B cell (primary cell): Measurements from ENCODE around the gene AGPAT3. TPM values are rescaled to one million over a fixed set of nuclear protein-coding genes. Genes with fewer than 3 reads are reported as not detected.

Experiments
- ATAC-seq: fragments of 200-7000 bp; cut with Tn5 transposase; one replicate; pipeline ENCODE4 v1.10.0; 2021; ENCODE audit warnings: low read depth, mild to moderate bottlenecking, moderate number of reproducible peaks, moderate library complexity
- CTCF ChIA-PET: fragments of 350-600 bp; sonication (Branson Sonifier 250); formaldehyde crosslinking; loops from one replicate; lab custom pipeline; 2021; ENCODE audit warnings: antibody characterized with exemption, inconsistent platforms; lab: Charles Lee
- POLR2A ChIA-PET: fragments of 350-600 bp; sonication (Branson Sonifier 250); formaldehyde crosslinking; loops from one replicate; lab custom pipeline; 2021; ENCODE audit warnings: antibody characterized with exemption; lab: Charles Lee
- DNase-seq: peaks from one replicate; pipeline ENCODE4 v3.0.0; 2013
- H2AFZ ChIP-seq: 2 replicates; pipeline ENCODE4 v1.6.1; 2012; ENCODE audit warnings: mild to moderate bottlenecking, low read depth, low read length; ENCODE audit not compliant: insufficient read depth, poor library complexity, severe bottlenecking
- H3K27ac ChIP-seq, 2 donors: 1 replicate in 1 of 2; 2 replicates in 1 of 2; pipeline ENCODE4 v1.5.1; 2012 to 2013; ENCODE audit warnings: low read length in 2 of 2, mild to moderate bottlenecking in 2 of 2, moderate library complexity in 1 of 2
- H3K27me3 ChIP-seq, 4 experiments: fragments of 200-600 bp in 1 of 4; sonication (generic) in 1 of 4; replicated peaks in 1 of 4; 1 replicate in 2 of 4; 2 replicates in 2 of 4; pipeline versions ENCODE4 v1.6.1 to v1.7.0; 2013 to 2016; ENCODE audit warnings: low read length in 3 of 4, mild to moderate bottlenecking in 2 of 4, mixed read lengths in 1 of 4, moderate library complexity in 1 of 4; ENCODE audit not compliant: insufficient read depth in 4 of 4, control insufficient read depth in 3 of 4; ENCODE audit errors: control extremely low read depth in 1 of 4
- H3K36me3 ChIP-seq, 2 experiments: replicated peaks in 1 of 2; 1 replicate in 1 of 2; 2 replicates in 1 of 2; pipeline versions ENCODE4 v1.6.1 to v1.7.1; 2013; ENCODE audit warnings: low read length in 1 of 2; ENCODE audit not compliant: insufficient read depth in 2 of 2, control insufficient read depth in 1 of 2; ENCODE audit errors: control extremely low read depth in 1 of 2, extremely low read depth in 1 of 2
- H3K4me1 ChIP-seq, 2 donors: fragments of 200-600 bp in 1 of 2; sonication (generic) in 1 of 2; 1 replicate in 1 of 2; 2 replicates in 1 of 2; pipeline versions ENCODE4 v1.5.1 to v1.6.1; 2013 to 2017; ENCODE audit warnings: low read length in 2 of 2; ENCODE audit not compliant: control insufficient read depth in 2 of 2, insufficient read depth in 2 of 2
- H3K4me2 ChIP-seq: replicated peaks from 2 replicates; pipeline ENCODE3; 2012; ENCODE audit warnings: mild to moderate bottlenecking, low read depth, low read length; ENCODE audit not compliant: poor library complexity, severe bottlenecking
- H3K4me3 ChIP-seq, 5 experiments: fragments of 200-600 bp in 1 of 5; sonication (generic) in 1 of 5; 1 replicate in 3 of 5; 2 replicates in 2 of 5; pipeline versions ENCODE4 v1.5.1 to v1.7.0; 2011 to 2016; ENCODE audit warnings: low read length in 4 of 5, mild to moderate bottlenecking in 4 of 5, low read depth in 2 of 5, control low read depth in 1 of 5, moderate library complexity in 1 of 5; ENCODE audit not compliant: insufficient read depth in 1 of 5; ENCODE audit errors: control extremely low read depth in 1 of 5, extremely low read depth in 1 of 5
- H3K79me2 ChIP-seq: fragments of 200-600 bp; sonication (generic); one replicate; pipeline ENCODE4 v1.6.0; 2016; ENCODE audit warnings: low read length; ENCODE audit not compliant: control insufficient read depth, insufficient read depth
- H3K9ac ChIP-seq: fragments of 200-600 bp; sonication (generic); 2 replicates; pipeline ENCODE4 v1.6.1; 2017; ENCODE audit warnings: mild to moderate bottlenecking, low read length, moderate library complexity
- H3K9me3 ChIP-seq, 3 donors: one replicate each; pipeline versions ENCODE4 v1.6.1 to v1.7.1; 2013; ENCODE audit warnings: low read length in 2 of 3; ENCODE audit not compliant: control insufficient read depth in 2 of 3, insufficient read depth in 1 of 3; ENCODE audit errors: control extremely low read depth in 1 of 3
- H4K20me1 ChIP-seq: 2 replicates; pipeline ENCODE4 v1.6.0; 2012; ENCODE audit warnings: mild to moderate bottlenecking, low read length; ENCODE audit not compliant: insufficient read depth, control insufficient read depth, poor library complexity, severe bottlenecking
- H3K27ac Mint-ChIP-seq: one replicate; pipeline ENCODE4 v1.8.0; 2021; ENCODE audit warnings: mixed read lengths
- H3K27me3 Mint-ChIP-seq: one replicate; pipeline ENCODE4 v1.8.0; 2021; ENCODE audit warnings: mixed read lengths
- H3K4me1 Mint-ChIP-seq: one replicate; pipeline ENCODE4 v1.8.0; 2021; ENCODE audit warnings: mixed read lengths
- H3K4me3 Mint-ChIP-seq: one replicate; pipeline ENCODE4 v1.8.0; 2021; ENCODE audit warnings: mixed read lengths
- H3K9me3 Mint-ChIP-seq: one replicate; pipeline ENCODE4 v1.8.0; 2022; ENCODE audit warnings: mixed read lengths; ENCODE audit not compliant: insufficient read depth
- EZH2 ChIP-seq: IDR thresholded peaks from 2 replicates; pipeline ENCODE4 v1.6.1; 2012; ENCODE audit warnings: borderline replicate concordance, low read depth, mild to moderate bottlenecking, moderate library complexity, low read length; ENCODE audit not compliant: insufficient read depth, poor library complexity, severe bottlenecking
- WGBS: methylation state at CpG from one replicate; pipeline ENCODE4 v1.1.5; 2013; ENCODE audit warnings: missing lambda C conversion rate; ENCODE audit not compliant: insufficient coverage; 5-methylcytosine and 5-hydroxymethylcytosine counted together
- intact Hi-C: fragments of 100-400 bp; cut with micrococcal nuclease; formaldehyde crosslinking; loops from one replicate; pipeline ENCODE4 v1.10.0; 2022
- polyA plus RNA-seq: library from polyadenylated mRNA; depleted of rRNA; stranded (reverse); fragments of >200 nt; gene quantifications from 2 replicates; pipeline ENCODE4 v1.2.3, GENCODE V29; 2012
- total RNA-seq, 2 donors: library from RNA; stranded (reverse); fragments of 120-200 nt in 1 of 2; gene quantifications; 1 replicate in 1 of 2; 2 replicates in 1 of 2; pipeline versions ENCODE4 v1.2.3 to v1.2.4, GENCODE V29; 2013 to 2022
- TF ChIP-seq, protein P1 (sequence below): fragments of 200-600 bp; IDR thresholded peaks from one replicate; pipeline ENCODE4 v1.8.0; 2022; ENCODE audit warnings: antibody characterized with exemption, mild to moderate bottlenecking

The AGPAT3 gene
- total and polyA plus RNA-seq, 2 donors (not counting 1 experiment from before 2014, with no cell fraction given) = 14.3 to 49.3 TPM

DNA sequence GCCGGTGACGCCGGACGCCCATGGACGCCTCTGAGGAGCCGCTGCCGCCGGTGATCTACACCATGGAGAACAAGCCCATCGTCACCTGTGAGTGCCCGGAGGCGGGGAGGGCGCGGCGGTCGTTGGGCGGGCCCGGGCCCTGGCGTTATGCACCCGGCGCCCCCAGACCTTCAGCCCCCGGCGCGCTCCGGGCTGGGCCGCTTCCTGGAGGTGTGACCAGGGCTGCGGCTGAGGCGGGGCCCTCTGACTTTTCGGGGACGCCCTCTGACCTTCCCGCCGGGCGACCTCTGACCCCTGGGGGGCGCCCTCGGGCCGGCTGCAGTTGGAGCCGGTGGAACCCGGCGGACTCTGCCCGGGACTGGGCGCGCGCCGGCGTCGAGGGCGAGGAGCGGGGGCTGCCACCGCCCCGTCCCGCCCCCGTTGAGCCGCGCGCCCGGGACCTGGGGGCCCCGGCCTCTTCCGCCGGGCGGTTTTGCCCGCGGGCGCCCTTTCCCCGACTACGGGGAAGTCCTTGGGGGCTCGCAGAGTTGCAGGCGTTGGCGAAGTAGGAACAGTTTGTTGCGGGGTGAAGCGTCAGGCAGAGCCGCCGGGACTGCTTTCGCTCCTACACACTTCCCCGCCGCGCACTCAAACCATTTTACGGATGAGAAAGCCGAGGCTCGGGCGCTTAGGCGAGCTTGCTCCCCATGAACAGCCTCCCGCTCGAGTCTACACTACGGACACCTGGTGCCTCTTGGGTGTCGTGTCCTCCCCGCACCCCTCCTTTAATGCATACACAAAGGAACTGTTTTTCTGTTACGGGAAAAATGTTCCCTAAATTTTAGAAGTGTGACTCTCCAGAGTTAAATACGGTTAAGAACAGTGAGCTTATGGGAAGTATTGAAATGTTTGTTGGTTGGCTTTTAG lies 147.7 kb downstream of the AGPAT3 start:
- no peaks in the 10 kb centered on the region for H3K9me3 Mint-ChIP-seq
- H3K36me3 ChIP-seq = no peaks in the 10 kb centered on the region
- H3K4me1 Mint-ChIP-seq = peaks cover 45% of the 10 kb centered on the region
- TF ChIP-seq, protein P1, sequence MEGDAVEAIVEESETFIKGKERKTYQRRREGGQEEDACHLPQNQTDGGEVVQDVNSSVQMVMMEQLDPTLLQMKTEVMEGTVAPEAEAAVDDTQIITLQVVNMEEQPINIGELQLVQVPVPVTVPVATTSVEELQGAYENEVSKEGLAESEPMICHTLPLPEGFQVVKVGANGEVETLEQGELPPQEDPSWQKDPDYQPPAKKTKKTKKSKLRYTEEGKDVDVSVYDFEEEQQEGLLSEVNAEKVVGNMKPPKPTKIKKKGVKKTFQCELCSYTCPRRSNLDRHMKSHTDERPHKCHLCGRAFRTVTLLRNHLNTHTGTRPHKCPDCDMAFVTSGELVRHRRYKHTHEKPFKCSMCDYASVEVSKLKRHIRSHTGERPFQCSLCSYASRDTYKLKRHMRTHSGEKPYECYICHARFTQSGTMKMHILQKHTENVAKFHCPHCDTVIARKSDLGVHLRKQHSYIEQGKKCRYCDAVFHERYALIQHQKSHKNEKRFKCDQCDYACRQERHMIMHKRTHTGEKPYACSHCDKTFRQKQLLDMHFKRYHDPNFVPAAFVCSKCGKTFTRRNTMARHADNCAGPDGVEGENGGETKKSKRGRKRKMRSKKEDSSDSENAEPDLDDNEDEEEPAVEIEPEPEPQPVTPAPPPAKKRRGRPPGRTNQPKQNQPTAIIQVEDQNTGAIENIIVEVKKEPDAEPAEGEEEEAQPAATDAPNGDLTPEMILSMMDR = peak; percentile 27
- no peak for TF ChIP-seq EZH2
- DNase-seq (peak; percentile 85), ATAC-seq (peak; percentile 79)
- H3K27me3 Mint-ChIP-seq = no peaks in the 10 kb centered on the region
- peaks cover 68% of the 10 kb centered on the region for H3K79me2 ChIP-seq
- peak overlapping the region; percentile 53 to 86 (median 75) for H3K4me3 ChIP-seq
- peaks cover 53% of the 10 kb centered on the region for H4K20me1 ChIP-seq
- no peaks in the 10 kb centered on the region for H3K9me3 ChIP-seq
- H2AFZ ChIP-seq = peak overlapping the region; percentile 85
- H3K9ac ChIP-seq = peak overlapping the region; percentile 82
- H3K27ac ChIP-seq = peak overlapping the region; percentile 76 to 92
- WGBS = under 1% methylated on average over 83 of the region's 87 CpGs
- H3K4me2 ChIP-seq = peak overlapping the region; percentile 88
- H3K4me3 Mint-ChIP-seq = peak overlapping the region; percentile 92
- intact Hi-C loops = loop anchor here (5.0 to 10.0 kb wide), 5 partner anchors 292 to 1120 kb away; partner anchors contain the start of genes CFAP410, NDUFV3, PFKL and PKNOX1
- H3K27me3 ChIP-seq = no peaks in the 10 kb centered on the region
- CTCF ChIA-PET = interaction anchor here (1.2 to 3.2 kb wide), 3 partner anchors 9 to 285 kb away, joined by 5 to 11 read pairs (median 7); no protein-coding TSS in a partner anchor
- peak overlapping the region; percentile 91 for H3K27ac Mint-ChIP-seq
- peaks cover 38 to 48% of the 10 kb centered on the region in 2 donors for H3K4me1 ChIP-seq
- POLR2A ChIA-PET = no interaction called here
